SHP77 treated with DMSO at 0.1 percent for 48 hours (cell line): ENCODE measurements around the gene REC8.
A peak's percentile ranks its signal among the peaks of the same experiment; 100 is the strongest.

Source experiments
- DNase-seq: peaks from one replicate; lab custom pipeline; 2025; lab: John Stamatoyannopoulos, UW

The REC8 gene

DNA sequence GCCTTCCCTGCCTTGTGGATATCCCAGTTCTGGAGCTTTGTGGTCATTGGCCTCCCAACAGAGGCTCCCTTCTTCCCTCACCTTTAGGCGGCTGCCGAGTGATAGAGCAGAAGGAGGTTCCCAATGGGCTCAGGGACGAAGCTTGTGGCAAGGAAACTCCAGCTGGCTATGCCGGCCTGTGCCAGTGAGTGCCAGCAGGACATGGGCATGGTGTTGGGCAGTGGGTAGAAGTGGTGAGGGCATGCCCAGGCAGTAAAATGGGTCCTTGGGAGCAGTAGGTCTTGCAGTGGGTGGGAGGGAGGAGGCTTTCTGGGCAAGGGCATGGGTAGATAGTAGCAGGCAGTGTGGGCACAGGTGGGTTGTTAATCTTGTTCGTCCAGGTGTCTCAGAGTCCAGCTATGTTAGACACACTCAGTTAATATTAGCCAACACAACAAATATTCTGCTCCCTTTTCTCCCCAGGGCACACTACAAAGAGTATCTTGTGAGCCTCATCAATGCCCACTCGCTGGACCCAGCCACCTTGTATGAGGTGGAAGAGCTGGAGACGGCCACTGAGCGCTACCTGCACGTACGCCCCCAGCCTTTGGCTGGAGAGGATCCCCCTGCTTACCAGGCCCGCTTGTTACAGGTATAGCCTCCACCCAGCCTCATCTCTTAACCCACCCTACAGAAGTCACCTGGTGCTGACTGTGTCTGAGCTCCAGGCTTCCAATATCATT lies 11.9 kb upstream of the REC8 start:
- DNase-seq: no peak

DNA sequence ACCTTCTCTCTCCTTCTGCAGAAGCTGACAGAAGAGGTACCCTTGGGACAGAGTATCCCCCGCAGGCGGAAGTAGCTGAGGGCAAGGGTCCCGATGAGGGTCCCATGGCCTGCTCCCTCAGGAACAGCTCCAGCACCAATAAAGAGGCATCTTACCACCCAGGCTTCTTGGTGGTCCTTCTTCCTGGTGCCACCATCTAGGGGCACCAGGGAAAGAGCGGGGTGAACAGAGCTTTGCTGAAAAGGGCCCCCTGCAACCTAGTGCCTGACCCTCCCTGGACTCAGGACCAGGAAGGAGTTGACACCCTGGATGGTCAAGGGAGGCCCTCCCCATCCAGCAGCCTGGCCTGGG lies 11.4 kb upstream of the REC8 start:
- DNase-seq: no peak

DNA sequence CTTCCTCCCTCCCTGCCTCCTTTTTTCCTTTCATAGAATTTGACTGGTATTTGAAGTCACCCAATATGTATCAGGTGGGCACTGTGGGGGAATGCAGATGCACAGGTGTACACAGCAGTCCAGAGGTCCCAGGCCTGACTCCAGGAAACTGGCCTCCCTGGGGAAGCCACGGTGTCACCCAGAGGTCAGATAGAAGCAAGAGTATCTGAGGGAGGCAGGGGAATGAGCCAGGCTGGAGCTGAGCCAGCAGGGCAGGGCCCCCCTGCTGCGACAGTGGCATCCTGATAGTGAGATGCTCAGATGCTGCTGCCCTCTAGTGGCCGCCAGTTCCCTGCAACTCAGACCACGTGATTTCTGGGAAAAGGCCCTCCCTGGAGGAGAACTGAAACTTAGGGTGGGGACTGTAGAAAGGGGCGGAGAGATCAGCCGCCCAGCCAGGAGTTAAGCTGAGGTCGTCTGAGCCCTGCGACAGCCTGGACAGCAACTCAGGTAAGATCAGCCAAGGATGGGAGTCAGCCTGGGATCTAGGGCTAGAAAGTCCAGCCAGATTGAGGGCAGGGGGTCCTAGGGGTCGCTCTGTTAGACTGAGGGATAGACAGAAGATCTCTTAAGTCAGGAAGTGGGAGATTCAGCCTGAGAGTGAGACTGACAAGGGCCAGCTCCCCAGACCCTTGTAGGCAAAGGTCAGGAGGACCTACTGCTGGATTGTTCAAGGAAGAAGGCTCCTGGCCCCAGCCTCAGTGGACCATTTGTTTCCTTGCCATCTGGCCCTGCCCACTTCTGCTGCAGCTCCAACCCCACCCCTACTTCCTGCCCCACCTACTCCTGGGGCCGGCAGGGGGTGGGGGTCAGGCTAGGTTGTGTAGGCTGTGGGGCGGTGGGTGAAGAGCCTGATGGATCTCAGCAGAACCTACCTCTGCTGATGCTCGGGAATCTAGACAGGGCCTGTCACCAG lies 10.8 kb upstream of the REC8 start, which contains the start of gene IRF9:
IRF9 (plus strand) TSS at position 416 of the 955 bp plus-strand sequence. CDS start 880 bp downstream, outside the sequence.
- DNase-seq: peak; percentile 97

DNA sequence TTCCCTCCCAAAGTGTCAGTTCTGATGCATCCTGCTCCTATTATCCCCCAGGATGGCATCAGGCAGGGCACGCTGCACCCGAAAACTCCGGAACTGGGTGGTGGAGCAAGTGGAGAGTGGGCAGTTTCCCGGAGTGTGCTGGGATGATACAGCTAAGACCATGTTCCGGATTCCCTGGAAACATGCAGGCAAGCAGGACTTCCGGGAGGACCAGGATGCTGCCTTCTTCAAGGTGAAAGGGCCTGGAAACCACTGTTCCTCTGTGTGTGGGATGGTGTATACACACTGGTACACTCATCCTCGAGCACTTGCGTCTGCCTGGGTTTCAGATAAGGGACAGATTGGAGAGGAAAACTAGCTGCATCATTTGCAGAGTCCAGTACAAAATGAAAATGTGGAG lies 9.8 kb upstream of the REC8 start:
- no peak for DNase-seq

DNA sequence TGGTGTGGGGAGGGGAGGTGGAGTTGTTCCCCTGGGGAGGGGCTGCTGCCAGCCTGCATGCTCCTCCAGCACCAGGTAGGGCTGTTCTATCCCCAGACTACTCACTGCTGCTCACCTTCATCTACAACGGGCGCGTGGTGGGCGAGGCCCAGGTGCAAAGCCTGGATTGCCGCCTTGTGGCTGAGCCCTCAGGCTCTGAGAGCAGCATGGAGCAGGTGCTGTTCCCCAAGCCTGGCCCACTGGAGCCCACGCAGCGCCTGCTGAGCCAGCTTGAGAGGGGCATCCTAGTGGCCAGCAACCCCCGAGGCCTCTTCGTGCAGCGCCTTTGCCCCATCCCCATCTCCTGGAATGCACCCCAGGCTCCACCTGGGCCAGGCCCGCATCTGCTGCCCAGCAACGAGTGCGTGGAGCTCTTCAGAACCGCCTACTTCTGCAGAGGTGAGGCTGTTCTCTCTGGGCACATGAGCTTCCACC lies 7.3 kb upstream of the REC8 start:
- no peak for DNase-seq

DNA sequence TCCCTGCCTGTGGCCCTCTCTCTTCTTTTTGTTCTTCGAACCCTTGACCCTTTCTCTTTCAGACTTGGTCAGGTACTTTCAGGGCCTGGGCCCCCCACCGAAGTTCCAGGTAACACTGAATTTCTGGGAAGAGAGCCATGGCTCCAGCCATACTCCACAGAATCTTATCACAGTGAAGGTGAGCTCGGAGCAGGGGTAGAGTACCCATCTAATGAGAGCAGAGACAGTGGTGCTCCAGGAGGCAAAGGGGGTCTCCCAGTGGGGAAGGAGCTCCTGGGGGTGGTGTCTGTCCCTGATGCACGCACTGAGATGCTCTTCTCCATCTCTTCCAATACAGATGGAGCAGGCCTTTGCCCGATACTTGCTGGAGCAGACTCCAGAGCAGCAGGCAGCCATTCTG lies 6.1 kb upstream of the REC8 start:
- DNase-seq: no peak

DNA sequence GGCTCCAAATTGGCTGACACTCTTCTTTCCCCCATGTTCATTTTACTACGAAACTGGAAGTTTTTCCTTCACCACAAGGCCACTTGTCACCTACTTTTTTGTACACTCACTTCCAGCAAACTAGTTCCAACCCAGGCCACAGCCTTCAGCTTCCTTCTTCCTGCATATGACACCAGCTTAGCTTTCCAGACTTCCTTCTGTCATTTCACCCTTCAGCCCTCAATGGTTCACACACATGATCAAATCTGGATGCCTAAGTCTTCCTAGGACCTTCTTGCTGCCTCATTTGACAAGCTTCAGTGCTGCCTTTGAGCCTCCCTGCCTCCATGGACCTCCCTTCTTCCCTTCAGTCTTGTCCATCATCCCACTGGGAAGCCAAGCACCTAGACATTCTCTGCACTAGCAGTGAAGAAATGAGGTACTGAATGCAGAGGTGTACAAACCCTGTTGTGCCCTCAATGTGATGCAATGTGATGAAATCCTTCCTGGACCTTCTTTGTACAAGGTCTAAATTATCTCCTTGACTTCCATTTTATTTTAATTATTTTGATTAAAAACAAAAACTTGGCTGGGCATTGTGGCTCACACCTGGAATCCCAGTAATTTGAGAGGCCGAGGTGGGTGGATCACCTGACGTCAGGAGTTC lies 4.3 kb upstream of the REC8 start:
- DNase-seq: no peak

DNA sequence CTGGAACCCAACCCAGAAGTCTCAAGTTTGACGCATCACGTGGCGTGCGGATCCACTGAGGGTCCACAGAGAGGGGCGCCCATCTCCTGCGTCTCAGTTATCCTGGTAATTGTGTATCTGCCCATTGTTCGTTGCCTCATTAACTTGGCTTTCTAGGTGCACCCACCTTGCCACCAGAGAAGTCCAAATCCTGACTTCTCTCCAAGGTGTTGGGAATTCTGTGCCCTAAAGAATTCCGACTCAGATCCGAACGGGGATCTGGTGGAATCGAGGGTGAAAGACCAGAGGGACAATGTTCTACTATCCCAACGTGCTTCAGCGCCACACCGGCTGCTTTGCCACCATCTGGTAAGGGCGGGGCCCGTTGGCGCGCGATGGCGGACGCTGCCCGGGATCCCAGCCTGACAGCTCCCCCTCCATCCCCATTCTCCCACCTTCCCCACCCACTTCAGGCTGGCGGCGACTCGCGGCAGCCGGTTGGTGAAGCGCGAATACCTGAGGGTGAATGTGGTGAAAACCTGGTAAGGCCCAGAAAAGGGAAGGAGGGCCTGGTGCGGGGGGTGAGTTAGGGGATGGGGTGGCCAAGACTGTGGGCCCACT lies 481 bp downstream of the REC8 start:
- no peak for DNase-seq

DNA sequence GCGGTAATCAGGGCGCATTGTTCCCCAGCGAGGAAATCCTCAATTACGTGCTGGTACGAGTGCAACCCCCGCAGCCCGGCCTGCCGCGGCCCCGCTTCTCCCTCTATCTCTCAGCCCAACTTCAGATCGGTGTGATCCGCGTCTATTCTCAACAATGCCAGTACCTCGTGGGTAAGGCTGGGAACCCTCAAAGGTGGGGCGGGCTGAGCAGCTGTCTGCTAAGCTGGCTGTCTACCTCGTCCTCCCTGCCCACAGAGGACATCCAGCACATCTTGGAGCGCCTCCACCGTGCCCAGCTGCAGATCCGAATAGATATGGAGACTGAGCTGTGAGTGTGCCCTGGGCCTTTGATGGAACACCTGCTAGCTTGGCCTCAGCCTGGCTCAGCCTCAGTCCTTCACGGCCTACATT lies 996 bp downstream of the REC8 start:
- no peak for DNase-seq

DNA sequence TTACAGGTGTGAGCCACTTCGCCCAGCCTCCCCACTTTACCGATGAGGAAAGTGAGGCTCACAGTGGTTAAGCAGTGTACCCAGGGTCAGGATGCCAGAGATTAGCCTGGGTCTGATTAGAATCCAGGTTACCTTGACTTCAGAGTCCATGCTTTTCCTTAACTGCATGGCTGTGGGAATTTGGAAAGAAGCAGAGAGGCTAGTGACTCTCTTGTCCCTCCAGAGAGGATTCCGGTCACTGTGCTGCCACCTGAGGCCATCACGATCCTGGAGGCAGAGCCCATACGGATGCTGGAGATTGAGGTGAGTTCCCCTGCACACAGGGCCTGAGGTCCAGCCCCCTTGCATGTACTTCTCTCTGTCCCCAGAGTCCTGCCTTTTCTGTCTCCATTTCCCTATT lies 4.7 kb downstream of the REC8 start:
- DNase-seq: no peak

DNA sequence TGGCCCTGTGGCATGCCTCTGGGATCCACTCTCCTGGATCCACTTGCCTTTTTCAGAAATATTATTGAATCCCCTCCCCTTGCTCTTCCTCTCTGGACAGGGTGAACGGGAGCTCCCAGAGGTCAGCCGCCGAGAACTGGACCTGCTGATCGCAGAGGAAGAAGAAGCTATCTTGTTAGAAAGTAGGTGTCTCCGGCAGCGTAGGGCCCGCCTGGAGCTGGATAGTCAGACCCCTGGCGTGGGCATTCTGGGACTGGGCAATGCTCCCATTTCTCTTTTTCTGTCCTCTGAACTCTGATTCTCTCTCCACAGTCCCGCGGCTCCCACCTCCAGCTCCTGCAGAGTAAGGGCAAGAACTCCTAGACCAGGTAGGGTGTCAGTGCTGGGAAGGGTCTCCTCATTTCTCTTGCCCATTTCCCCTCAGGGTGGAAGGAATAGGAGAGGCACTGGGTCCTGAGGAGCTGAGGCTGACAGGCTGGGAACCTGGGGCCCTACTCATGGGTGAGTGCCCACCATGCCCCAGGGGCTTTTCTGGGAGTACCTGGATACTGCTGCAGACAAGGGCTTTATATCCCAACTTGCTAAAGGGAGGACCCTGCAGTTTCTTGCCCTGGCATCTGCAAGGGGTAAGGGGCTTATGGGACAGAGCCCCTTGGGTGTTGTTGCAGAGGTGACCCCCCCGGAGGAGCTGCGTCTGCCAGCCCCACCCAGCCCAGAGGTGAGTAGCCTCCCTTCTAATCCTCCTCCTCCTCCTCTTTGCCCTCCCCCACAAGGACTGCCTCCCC lies 5.4 kb downstream of the REC8 start:
- no peak for DNase-seq

DNA sequence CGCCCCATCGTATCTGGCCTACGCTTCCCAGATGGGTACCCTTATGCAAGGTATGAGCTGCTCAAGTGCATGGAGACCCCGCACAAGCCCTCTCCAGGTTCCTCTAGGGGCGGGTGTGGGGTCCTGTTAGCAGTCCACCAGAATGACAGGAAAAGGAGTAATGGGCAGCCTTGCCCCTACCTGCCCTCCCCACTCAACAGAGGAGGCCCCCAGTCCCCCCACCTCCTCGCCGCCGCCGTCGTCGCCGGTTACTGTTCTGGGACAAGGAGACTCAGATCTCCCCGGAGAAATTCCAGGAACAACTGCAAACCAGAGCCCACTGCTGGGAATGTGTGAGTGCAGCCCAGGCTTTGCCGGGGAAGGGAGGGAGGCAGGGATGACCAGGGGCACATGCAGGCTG lies 6.0 kb downstream of the REC8 start:
- no peak for DNase-seq

DNA sequence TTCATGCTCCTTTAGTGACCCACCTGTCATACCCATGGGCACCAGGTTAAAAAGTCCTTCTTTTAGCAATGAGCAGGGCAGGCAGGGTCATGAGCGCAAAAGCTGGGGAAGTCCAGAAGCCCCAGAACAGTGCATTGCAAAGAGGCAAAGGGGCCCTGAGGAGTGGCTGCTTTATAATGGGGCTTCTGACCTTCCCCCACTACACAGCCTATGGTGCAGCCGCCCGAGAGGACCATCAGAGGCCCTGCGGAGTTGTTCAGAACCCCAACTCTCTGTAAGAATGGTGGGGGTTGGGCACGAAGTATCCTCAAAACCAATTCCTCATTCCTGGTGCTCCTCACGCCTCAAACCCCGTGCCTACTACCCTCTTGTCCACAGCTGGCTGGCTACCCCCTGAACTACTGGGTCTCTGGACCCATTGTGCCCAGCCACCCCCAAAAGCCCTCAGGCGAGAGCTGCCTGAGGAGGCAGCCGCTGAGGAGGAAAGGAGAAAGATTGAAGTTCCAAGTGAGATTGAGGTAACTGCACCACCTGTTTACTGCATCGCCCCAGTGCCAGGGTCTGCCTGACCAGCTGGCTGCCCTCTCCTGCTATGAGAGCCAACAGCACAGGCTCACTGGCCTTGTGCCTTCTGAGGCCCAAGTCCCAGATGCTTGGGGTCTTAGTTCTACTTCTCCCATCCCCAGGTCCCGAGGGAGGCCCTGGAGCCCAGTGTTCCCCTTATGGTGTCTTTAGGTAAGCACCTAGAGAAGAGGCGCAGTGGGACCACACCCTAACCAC lies 6.7 kb downstream of the REC8 start:
- no peak for DNase-seq

DNA sequence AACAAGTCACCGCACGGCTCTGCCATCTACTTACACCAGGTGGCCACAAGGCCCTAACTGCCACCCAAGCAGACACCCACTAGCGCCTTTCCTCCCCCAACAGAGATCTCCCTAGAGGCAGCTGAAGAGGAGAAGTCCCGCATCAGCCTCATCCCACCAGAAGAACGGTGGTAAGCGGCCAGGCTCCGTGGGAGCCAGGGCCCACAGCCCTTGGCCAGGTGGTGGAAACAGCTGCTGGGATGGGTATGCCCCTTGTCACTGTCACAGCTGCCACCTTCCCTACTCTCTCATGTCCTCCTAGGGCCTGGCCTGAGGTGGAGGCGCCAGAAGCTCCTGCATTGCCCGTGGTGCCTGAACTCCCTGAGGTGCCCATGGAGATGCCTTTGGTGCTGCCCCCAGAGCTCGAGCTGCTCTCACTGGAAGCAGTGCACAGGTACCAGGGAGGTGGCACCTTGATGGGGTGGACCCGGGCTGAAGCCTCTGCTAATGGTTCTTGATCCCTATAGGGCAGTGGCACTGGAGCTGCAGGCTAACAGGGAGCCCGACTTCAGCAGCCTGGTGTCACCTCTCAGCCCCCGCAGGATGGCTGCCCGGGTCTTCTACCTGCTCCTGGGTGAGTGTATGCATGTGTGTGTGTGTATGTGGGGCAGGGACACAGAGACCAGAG lies 7.5 kb downstream of the REC8 start:
- no peak for DNase-seq

DNA sequence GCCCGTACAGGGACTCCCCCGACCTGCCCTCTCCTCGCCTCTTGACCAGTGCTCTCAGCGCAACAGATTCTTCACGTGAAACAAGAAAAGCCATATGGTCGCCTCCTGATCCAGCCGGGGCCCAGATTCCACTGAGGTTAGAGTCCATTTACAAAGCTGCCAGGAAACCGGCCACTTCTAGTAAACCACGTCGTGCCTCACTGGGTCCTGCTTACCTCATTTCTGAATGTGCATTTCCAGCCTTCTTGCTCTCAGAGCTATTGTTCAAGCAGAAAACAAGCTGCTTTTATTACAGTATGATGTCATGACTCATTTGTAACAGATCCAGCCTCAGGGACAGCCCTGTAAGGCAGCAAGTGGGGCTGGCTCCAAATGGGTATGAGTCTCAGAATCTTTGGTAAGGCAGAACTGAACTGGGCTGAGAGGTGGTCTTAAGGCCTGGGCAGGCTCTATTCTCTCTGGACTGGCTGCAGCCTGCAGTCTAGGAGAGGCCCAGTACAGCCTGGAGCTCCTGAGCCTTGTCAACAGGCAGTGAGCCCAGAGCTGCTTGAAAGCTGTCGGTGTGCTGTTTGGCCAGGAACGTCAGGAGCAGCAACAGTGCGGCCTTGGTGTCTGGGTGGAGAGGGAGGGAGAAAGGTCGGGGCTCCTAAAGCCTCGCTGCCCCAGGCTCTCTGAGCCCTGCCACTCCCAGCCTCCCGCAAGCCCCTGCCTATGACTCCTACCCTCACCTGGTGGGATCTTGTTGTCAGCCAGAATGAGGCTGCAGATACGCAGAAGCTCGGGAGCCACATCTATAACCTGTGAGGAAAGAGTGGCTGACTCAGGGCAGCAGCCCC lies 8.3 kb downstream of the REC8 start:
- DNase-seq: no peak

DNA sequence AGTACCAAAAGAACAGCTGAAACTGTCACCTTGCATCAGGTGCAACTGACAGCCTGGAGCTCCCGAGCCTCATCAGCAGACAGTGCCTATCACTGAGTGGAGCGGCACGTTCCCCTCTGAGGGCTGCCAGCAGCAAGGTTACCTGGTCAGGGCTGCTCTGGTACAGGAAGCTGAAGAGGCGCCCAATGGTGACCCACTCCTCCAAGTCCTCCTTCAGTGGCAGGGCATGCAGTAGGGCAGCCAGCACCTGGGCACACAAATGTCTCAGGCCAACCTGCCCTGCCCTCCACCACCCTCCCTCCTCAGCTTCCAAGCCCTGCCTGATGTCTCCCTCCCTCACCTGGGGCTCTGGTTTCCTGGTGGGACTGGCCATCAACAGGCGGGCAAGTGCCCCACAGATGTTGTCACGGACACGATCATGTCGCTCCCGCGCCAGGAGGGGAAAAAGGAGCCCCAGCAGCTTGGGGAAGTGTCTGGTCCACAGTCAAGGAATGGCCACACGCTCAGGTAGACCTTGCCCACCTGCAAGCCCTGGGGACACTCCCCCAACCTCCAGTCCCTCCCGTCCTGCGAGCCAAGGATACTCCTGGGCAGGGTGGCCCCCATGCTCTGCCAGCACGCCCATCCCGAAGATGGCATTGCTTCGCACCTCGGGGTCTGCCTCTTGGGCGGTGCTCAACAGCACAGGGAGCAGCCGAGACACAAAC lies 9.6 kb downstream of the REC8 start:
- no peak for DNase-seq

DNA sequence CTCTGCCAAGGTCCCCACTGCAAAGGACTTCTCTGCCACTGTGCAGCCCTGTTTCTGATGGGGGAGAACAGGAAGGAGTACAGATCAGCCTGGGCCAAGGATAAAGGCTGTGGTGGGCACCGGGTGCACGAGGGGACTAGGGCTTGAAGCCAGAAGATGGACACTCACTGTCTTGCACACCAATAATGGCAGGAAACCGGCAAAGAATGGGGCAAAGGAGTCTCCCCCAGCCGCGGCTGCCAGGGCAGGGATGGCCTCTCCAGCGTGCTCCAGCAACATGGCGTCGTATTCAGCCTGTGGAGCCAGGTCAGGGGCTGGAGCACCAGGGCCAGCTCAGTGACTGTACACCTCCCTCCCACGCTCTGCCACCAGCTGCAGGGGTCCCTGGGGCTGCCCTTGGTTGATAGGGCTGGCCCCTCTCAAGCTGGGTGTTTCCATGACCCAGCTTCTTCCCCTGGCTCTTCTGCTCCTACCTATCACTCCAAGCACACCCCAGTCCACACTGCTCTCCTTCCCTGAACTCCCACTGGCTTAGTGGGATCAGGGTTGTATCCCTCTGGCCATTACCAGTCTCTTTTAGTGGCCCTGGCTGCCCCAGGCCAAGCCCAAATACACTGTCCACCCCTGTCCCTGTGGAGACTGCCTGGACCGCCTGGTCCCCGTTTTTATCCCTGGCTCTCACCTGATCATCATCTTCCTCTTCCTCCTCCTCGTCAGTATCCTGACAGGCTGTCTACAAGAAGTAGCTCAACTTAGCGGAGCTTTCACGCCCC lies 10.4 kb downstream of the REC8 start:
- DNase-seq: no peak

DNA sequence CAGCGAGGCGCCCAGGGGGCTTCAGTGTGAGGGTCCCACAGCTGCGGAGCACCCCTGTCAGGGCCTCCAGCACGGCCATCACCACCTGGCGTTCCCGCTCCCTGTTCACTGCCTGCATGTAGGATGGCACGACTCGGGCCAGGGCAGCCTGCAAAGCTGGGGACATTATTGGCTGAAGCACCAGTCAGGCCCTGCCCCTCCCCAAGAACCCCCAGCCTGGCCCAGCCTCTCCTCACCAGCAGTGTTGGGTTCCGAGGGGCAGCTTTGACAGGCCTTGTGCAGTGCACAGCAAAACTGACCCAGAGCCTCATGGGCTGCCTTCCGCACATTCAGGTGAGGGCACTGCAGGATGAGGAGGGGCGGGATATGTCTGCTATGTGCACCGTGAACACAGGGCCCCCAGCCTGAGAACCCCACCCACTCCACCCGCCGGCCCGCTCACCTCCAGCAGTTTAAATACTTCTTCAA lies 11.2 kb downstream of the REC8 start:
- no peak for DNase-seq
